Muscle of leg (tissue), 11 donors: ENCODE results near the gene TRIM59. TPM values are rescaled to one million over a fixed set of nuclear protein-coding genes. Genes with fewer than 3 reads are reported as not detected.

Experiments
- DNase-seq: peaks from one replicate; pipeline ENCODE4 v3.0.0; 2013
- H3K27ac ChIP-seq: one replicate; pipeline ENCODE4 v1.5.1; 2013; ENCODE audit warnings: mild to moderate bottlenecking, low read length, control low read depth
- H3K27me3 ChIP-seq: one replicate; pipeline ENCODE4 v1.6.1; 2013; ENCODE audit warnings: low read length; ENCODE audit not compliant: control insufficient read depth, insufficient read depth
- H3K36me3 ChIP-seq: one replicate; pipeline ENCODE4 v1.6.1; 2013; ENCODE audit warnings: low read length; ENCODE audit not compliant: control insufficient read depth, insufficient read depth
- H3K4me1 ChIP-seq: one replicate; pipeline ENCODE4 v1.6.1; 2013; ENCODE audit warnings: low read length; ENCODE audit not compliant: control insufficient read depth, insufficient read depth
- H3K4me3 ChIP-seq: one replicate; pipeline ENCODE4 v1.5.1; 2013; ENCODE audit warnings: low read length, control low read depth
- H3K9me3 ChIP-seq: replicated peaks from 2 replicates; pipeline ENCODE4 v1.6.1; 2013; ENCODE audit warnings: low read depth, low read length; ENCODE audit not compliant: control insufficient read depth
- WGBS: methylation state at CpG from one replicate; pipeline ENCODE4 v1.1.5; 2013; ENCODE audit warnings: missing lambda C conversion rate; ENCODE audit not compliant: insufficient coverage; 5-methylcytosine and 5-hydroxymethylcytosine counted together
- polyA plus RNA-seq, 8 donors: library from polyadenylated mRNA; unstranded; fragments of 120-200 nt; gene quantifications; one replicate each; pipeline versions ENCODE4 v1.2.1 to v1.2.3, GENCODE V29; 2013; ENCODE audit warnings: inconsistent platforms in 1 of 8, low replicate concordance in 1 of 8; ENCODE audit not compliant: insufficient read length in 8 of 8, insufficient read depth in 1 of 8
- total RNA-seq: library from RNA; stranded (reverse); fragments of 120-200 nt; gene quantifications from one replicate; pipeline ENCODE4 v1.2.4, GENCODE V29; 2013

The TRIM59 gene
- total and polyA plus RNA-seq, 9 donors, result 8.8 to 15.0 (median 10.6) TPM

GRCh38 chr3:160446522-160447056 is 3.0 kb downstream of the TRIM59 start:
- H3K27ac ChIP-seq, result no peak overlapping the region
- WGBS, result 91% methylated on average over 8 of the region's 13 CpGs

GRCh38 chr3:160445854-160446253 is 3.7 kb downstream of the TRIM59 start:
- DNase-seq, result no peak
- Histone ChIP-seq H3K9me3 (peaks cover 3% of the 10 kb centered on the region), H3K4me3 (no peak overlapping the region), H3K4me1 (peaks cover 8% of the 10 kb centered on the region), H3K27ac (no peak overlapping the region), H3K36me3 (peaks cover 8% of the 10 kb centered on the region), H3K27me3 (peaks cover 2% of the 10 kb centered on the region)
- no CpG with 5 or more reads among the region's 1 CpG for WGBS

More at GRCh38 chr3:160446522-160447056, 3.0 kb downstream of the TRIM59 start:
- Histone ChIP-seq H3K27me3 (peaks cover 2% of the 10 kb centered on the region), H3K9me3 (peaks cover 3% of the 10 kb centered on the region), H3K4me3 (no peak overlapping the region), H3K4me1 (peaks cover 8% of the 10 kb centered on the region), H3K36me3 (peaks cover 8% of the 10 kb centered on the region)
- DNase-seq, result no peak

GRCh38 chr3:160444411-160444810 is 5.2 kb downstream of the TRIM59 start:
- Histone ChIP-seq H3K4me1 (no peaks in the 10 kb centered on the region), H3K4me3 (no peak overlapping the region), H3K27me3 (no peaks in the 10 kb centered on the region), H3K36me3 (peaks cover 8% of the 10 kb centered on the region), H3K27ac (no peak overlapping the region), H3K9me3 (peaks cover 3% of the 10 kb centered on the region)
- DNase-seq, result no peak
- 100% methylated on average over 1 of the region's 1 CpG for WGBS

GRCh38 chr3:160440687-160441086 is 8.9 kb downstream of the TRIM59 start:
- H3K9me3 ChIP-seq, result peaks cover 3% of the 10 kb centered on the region
- 100% methylated on average over 3 of the region's 7 CpGs for WGBS

GRCh38 chr3:160437083-160437455 is 12.5 kb downstream of the TRIM59 start:
- peaks cover 21% of the 10 kb centered on the region for H3K36me3 ChIP-seq

More at GRCh38 chr3:160440687-160441086, 8.9 kb downstream of the TRIM59 start:
- DNase-seq, result no peak
- Histone ChIP-seq H3K4me1 (no peaks in the 10 kb centered on the region), H3K36me3 (peaks cover 17% of the 10 kb centered on the region), H3K27ac (no peak overlapping the region), H3K4me3 (no peak overlapping the region), H3K27me3 (no peaks in the 10 kb centered on the region)

GRCh38 chr3:160435747-160436146 is 13.8 kb downstream of the TRIM59 start:
- no CpG with 5 or more reads among the region's 1 CpG for WGBS
- Histone ChIP-seq H3K9me3 (no peaks in the 10 kb centered on the region), H3K4me1 (no peaks in the 10 kb centered on the region), H3K27ac (no peak overlapping the region), H3K27me3 (no peaks in the 10 kb centered on the region), H3K4me3 (no peak overlapping the region), H3K36me3 (peaks cover 27% of the 10 kb centered on the region)
- no peak for DNase-seq

More at GRCh38 chr3:160437083-160437455, 12.5 kb downstream of the TRIM59 start:
- Histone ChIP-seq H3K4me3 (no peak overlapping the region), H3K4me1 (no peaks in the 10 kb centered on the region), H3K27me3 (no peaks in the 10 kb centered on the region), H3K27ac (no peak overlapping the region), H3K9me3 (no peaks in the 10 kb centered on the region)
- DNase-seq, result no peak
- no CpG with 5 or more reads among the region's 5 CpGs for WGBS

GRCh38 chr3:160435095-160435494 is 14.5 kb downstream of the TRIM59 start:
- H3K4me1 ChIP-seq, result no peaks in the 10 kb centered on the region
- H3K27ac ChIP-seq, result no peak overlapping the region
- no peak for DNase-seq
- no peaks in the 10 kb centered on the region for H3K9me3 ChIP-seq
- H3K4me3 ChIP-seq, result no peak overlapping the region
- peaks cover 29% of the 10 kb centered on the region for H3K36me3 ChIP-seq
- H3K27me3 ChIP-seq, result no peaks in the 10 kb centered on the region
- 100% methylated on average over 2 of the region's 2 CpGs for WGBS

GRCh38 chr3:160434071-160434470 is 15.5 kb downstream of the TRIM59 start:
- Histone ChIP-seq H3K27me3 (no peaks in the 10 kb centered on the region), H3K36me3 (peaks cover 31% of the 10 kb centered on the region), H3K9me3 (no peaks in the 10 kb centered on the region), H3K4me3 (no peak overlapping the region), H3K27ac (no peak overlapping the region), H3K4me1 (no peaks in the 10 kb centered on the region)
- no peak for DNase-seq
- WGBS, result no CpG with 5 or more reads among the region's 2 CpGs

- Histone ChIP-seq H3K27ac (no peak overlapping the region), H3K4me1 (no peaks in the 10 kb centered on the region), H3K27me3 (no peaks in the 10 kb centered on the region), H3K36me3 (peaks cover 32% of the 10 kb centered on the region), H3K9me3 (no peaks in the 10 kb centered on the region), H3K4me3 (no peak overlapping the region)
- WGBS, result 90% methylated on average over 2 of the region's 11 CpGs
- no peak for DNase-seq
These were observed 21.7 kb downstream of the TRIM59 start for GRCh38 chr3:160427832-160428424.

- peaks cover 20% of the 10 kb centered on the region for H3K36me3 ChIP-seq
- H3K9me3 ChIP-seq, result no peaks in the 10 kb centered on the region
- no peak for DNase-seq
- no CpG with 5 or more reads among the region's 3 CpGs for WGBS
- no peaks in the 10 kb centered on the region for H3K27me3 ChIP-seq
- H3K4me1 ChIP-seq, result no peaks in the 10 kb centered on the region
- no peak overlapping the region for H3K4me3 ChIP-seq
- H3K27ac ChIP-seq, result no peak overlapping the region
These were observed 32.3 kb downstream of the TRIM59 start for GRCh38 chr3:160417311-160417710.
